ENCODE measurements around the gene NR2C1. TPM values are rescaled to one million over a fixed set of nuclear protein-coding genes. Genes with fewer than 3 reads are reported as not detected.

The NR2C1 gene
- polyA plus RNA-seq, 2 donors: 10.1 to 28.7 TPM

- Histone ChIP-seq H3K27ac (ENCODE audit: low read depth in 2 of 2, low read length in 1 of 2) (no peak overlapping the region), H3K27me3 (ENCODE audit: control insufficient read depth in 1 of 2, insufficient read depth in 2 of 2, low read length in 2 of 2) (no peaks in the 10 kb centered on the region), H3K4me3 (ENCODE audit: low read depth in 1 of 2, low read length in 2 of 2) (no peak overlapping the region), H3K4me1 (ENCODE audit: control insufficient read depth in 2 of 2, insufficient read depth in 2 of 2, low read length in 1 of 2) (no peaks in the 10 kb centered on the region), H3K9me3 (ENCODE audit: control insufficient read depth in 2 of 2, insufficient read depth in 1 of 2, low read depth in 1 of 2, low read length in 1 of 2) (no peaks in the 10 kb centered on the region), H3K36me3 (ENCODE audit: control insufficient read depth in 2 of 2, insufficient read depth in 2 of 2, low read length in 1 of 2) (peaks cover 0 to 4% of the 10 kb centered on the region in 2 donors)
- WGBS, 2 donors: 91 to 92% methylated on average over 7 of the region's 7 CpGs
Measured at GRCh38 chr12:95066091-95066855, 7.1 kb downstream of the NR2C1 start.

GRCh38 chr12:95060951-95061350 lies 12.5 kb downstream of the NR2C1 start:
- 94 to 96% methylated on average over 1 of the region's 1 CpG for WGBS, 2 donors
- Histone ChIP-seq H3K4me3 (ENCODE audit: low read depth in 1 of 2, low read length in 2 of 2) (no peak overlapping the region), H3K27ac (ENCODE audit: low read depth in 2 of 2, low read length in 1 of 2) (no peak overlapping the region), H3K9me3 (ENCODE audit: control insufficient read depth in 2 of 2, insufficient read depth in 1 of 2, low read depth in 1 of 2, low read length in 1 of 2) (no peaks in the 10 kb centered on the region), H3K4me1 (ENCODE audit: control insufficient read depth in 2 of 2, insufficient read depth in 2 of 2, low read length in 1 of 2) (no peaks in the 10 kb centered on the region), H3K27me3 (ENCODE audit: control insufficient read depth in 1 of 2, insufficient read depth in 2 of 2, low read length in 2 of 2) (no peaks in the 10 kb centered on the region), H3K36me3 (ENCODE audit: control insufficient read depth in 2 of 2, insufficient read depth in 2 of 2, low read length in 1 of 2) (peaks cover 1 to 4% of the 10 kb centered on the region in 2 donors)

- H3K36me3 ChIP-seq (ENCODE audit: control insufficient read depth in 2 of 2, insufficient read depth in 2 of 2, low read length in 1 of 2): peaks cover 3 to 4% of the 10 kb centered on the region in 2 donors
- no peaks in the 10 kb centered on the region for H3K4me1 ChIP-seq (ENCODE audit: control insufficient read depth in 2 of 2, insufficient read depth in 2 of 2, low read length in 1 of 2)
- no peaks in the 10 kb centered on the region for H3K9me3 ChIP-seq (ENCODE audit: control insufficient read depth in 2 of 2, insufficient read depth in 1 of 2, low read depth in 1 of 2, low read length in 1 of 2)
- 91 to 94% methylated on average over 4 of the region's 4 CpGs for WGBS, 2 donors
- no peaks in the 10 kb centered on the region for H3K27me3 ChIP-seq (ENCODE audit: control insufficient read depth in 1 of 2, insufficient read depth in 2 of 2, low read length in 2 of 2)
- H3K4me3 ChIP-seq (ENCODE audit: low read depth in 1 of 2, low read length in 2 of 2): no peak overlapping the region
- no peak overlapping the region for H3K27ac ChIP-seq (ENCODE audit: low read depth in 2 of 2, low read length in 1 of 2)
Measured at GRCh38 chr12:95059984-95060383, 13.4 kb downstream of the NR2C1 start.

GRCh38 chr12:95057424-95057823 lies 16.0 kb downstream of the NR2C1 start:
- Histone ChIP-seq H3K4me3 (ENCODE audit: low read depth in 1 of 2, low read length in 2 of 2) (no peak overlapping the region), H3K9me3 (ENCODE audit: control insufficient read depth in 2 of 2, insufficient read depth in 1 of 2, low read depth in 1 of 2, low read length in 1 of 2) (no peaks in the 10 kb centered on the region), H3K4me1 (ENCODE audit: control insufficient read depth in 2 of 2, insufficient read depth in 2 of 2, low read length in 1 of 2) (no peaks in the 10 kb centered on the region), H3K27ac (ENCODE audit: low read depth in 2 of 2, low read length in 1 of 2) (no peak overlapping the region), H3K27me3 (ENCODE audit: control insufficient read depth in 1 of 2, insufficient read depth in 2 of 2, low read length in 2 of 2) (no peaks in the 10 kb centered on the region), H3K36me3 (ENCODE audit: control insufficient read depth in 2 of 2, insufficient read depth in 2 of 2, low read length in 1 of 2) (peaks cover 3 to 4% of the 10 kb centered on the region in 2 donors)
- 98 to 100% methylated on average over 3 of the region's 3 CpGs for WGBS, 2 donors

- Histone ChIP-seq H3K27me3 (ENCODE audit: control insufficient read depth in 1 of 2, insufficient read depth in 2 of 2, low read length in 2 of 2) (no peaks in the 10 kb centered on the region), H3K36me3 (ENCODE audit: control insufficient read depth in 2 of 2, insufficient read depth in 2 of 2, low read length in 1 of 2) (peaks cover 3 to 4% of the 10 kb centered on the region in 2 donors), H3K27ac (ENCODE audit: low read depth in 2 of 2, low read length in 1 of 2) (no peak overlapping the region), H3K9me3 (ENCODE audit: control insufficient read depth in 2 of 2, insufficient read depth in 1 of 2, low read depth in 1 of 2, low read length in 1 of 2) (no peaks in the 10 kb centered on the region), H3K4me3 (ENCODE audit: low read depth in 1 of 2, low read length in 2 of 2) (no peak overlapping the region), H3K4me1 (ENCODE audit: control insufficient read depth in 2 of 2, insufficient read depth in 2 of 2, low read length in 1 of 2) (no peaks in the 10 kb centered on the region)
- WGBS, 2 donors: 63 to 75% methylated on average over 2 of the region's 2 CpGs
Measured at GRCh38 chr12:95055057-95055456, 18.4 kb downstream of the NR2C1 start.

- H3K4me3 ChIP-seq (ENCODE audit: low read depth in 1 of 2, low read length in 2 of 2): no peak overlapping the region
- H3K27ac ChIP-seq (ENCODE audit: low read depth in 2 of 2, low read length in 1 of 2): no peak overlapping the region
- H3K27me3 ChIP-seq (ENCODE audit: control insufficient read depth in 1 of 2, insufficient read depth in 2 of 2, low read length in 2 of 2): no peaks in the 10 kb centered on the region
- no peaks in the 10 kb centered on the region for H3K9me3 ChIP-seq (ENCODE audit: control insufficient read depth in 2 of 2, insufficient read depth in 1 of 2, low read depth in 1 of 2, low read length in 1 of 2)
- WGBS, 2 donors: 62 to 71% methylated on average over 2 of the region's 2 CpGs
- no peaks in the 10 kb centered on the region for H3K4me1 ChIP-seq (ENCODE audit: control insufficient read depth in 2 of 2, insufficient read depth in 2 of 2, low read length in 1 of 2)
- H3K36me3 ChIP-seq (ENCODE audit: control insufficient read depth in 2 of 2, insufficient read depth in 2 of 2, low read length in 1 of 2): peaks cover 4 to 6% of the 10 kb centered on the region in 2 donors
Measured at GRCh38 chr12:95054206-95054605, 19.2 kb downstream of the NR2C1 start.

GRCh38 chr12:95051241-95051640 lies 22.2 kb downstream of the NR2C1 start:
- H3K4me3 ChIP-seq (ENCODE audit: low read depth in 1 of 2, low read length in 2 of 2): no peak overlapping the region
- H3K36me3 ChIP-seq (ENCODE audit: control insufficient read depth in 2 of 2, insufficient read depth in 2 of 2, low read length in 1 of 2): peaks cover 4 to 6% of the 10 kb centered on the region in 2 donors
- no peaks in the 10 kb centered on the region for H3K4me1 ChIP-seq (ENCODE audit: control insufficient read depth in 2 of 2, insufficient read depth in 2 of 2, low read length in 1 of 2)
- WGBS, 2 donors: 89 to 91% methylated on average over 4 of the region's 4 CpGs
- H3K27ac ChIP-seq (ENCODE audit: low read depth in 2 of 2, low read length in 1 of 2): no peak overlapping the region
- no peaks in the 10 kb centered on the region for H3K9me3 ChIP-seq (ENCODE audit: control insufficient read depth in 2 of 2, insufficient read depth in 1 of 2, low read depth in 1 of 2, low read length in 1 of 2)
- H3K27me3 ChIP-seq (ENCODE audit: control insufficient read depth in 1 of 2, insufficient read depth in 2 of 2, low read length in 2 of 2): no peaks in the 10 kb centered on the region

- H3K9me3 ChIP-seq (ENCODE audit: control insufficient read depth in 2 of 2, insufficient read depth in 1 of 2, low read depth in 1 of 2, low read length in 1 of 2): no peaks in the 10 kb centered on the region
- no peak overlapping the region for H3K27ac ChIP-seq (ENCODE audit: low read depth in 2 of 2, low read length in 1 of 2)
- H3K36me3 ChIP-seq (ENCODE audit: control insufficient read depth in 2 of 2, insufficient read depth in 2 of 2, low read length in 1 of 2): no peaks in the 10 kb centered on the region
- no peaks in the 10 kb centered on the region for H3K4me1 ChIP-seq (ENCODE audit: control insufficient read depth in 2 of 2, insufficient read depth in 2 of 2, low read length in 1 of 2)
- H3K4me3 ChIP-seq (ENCODE audit: low read depth in 1 of 2, low read length in 2 of 2): no peak overlapping the region
- H3K27me3 ChIP-seq (ENCODE audit: control insufficient read depth in 1 of 2, insufficient read depth in 2 of 2, low read length in 2 of 2): no peaks in the 10 kb centered on the region
- WGBS, 2 donors: 83 to 84% methylated on average over 2 of the region's 2 CpGs
Measured at GRCh38 chr12:95037906-95038305, 35.5 kb downstream of the NR2C1 start.

GRCh38 chr12:95034750-95035149 lies 38.7 kb downstream of the NR2C1 start:
- no peaks in the 10 kb centered on the region for H3K9me3 ChIP-seq (ENCODE audit: control insufficient read depth in 2 of 2, insufficient read depth in 1 of 2, low read depth in 1 of 2, low read length in 1 of 2)
- H3K27me3 ChIP-seq (ENCODE audit: control insufficient read depth in 1 of 2, insufficient read depth in 2 of 2, low read length in 2 of 2): no peaks in the 10 kb centered on the region
- 88 to 91% methylated on average over 1 of the region's 1 CpG for WGBS, 2 donors
- H3K4me3 ChIP-seq (ENCODE audit: low read depth in 1 of 2, low read length in 2 of 2): no peak overlapping the region
- H3K27ac ChIP-seq (ENCODE audit: low read depth in 2 of 2, low read length in 1 of 2): no peak overlapping the region
- peaks cover 0 to 5% of the 10 kb centered on the region in 2 donors for H3K36me3 ChIP-seq (ENCODE audit: control insufficient read depth in 2 of 2, insufficient read depth in 2 of 2, low read length in 1 of 2)
- H3K4me1 ChIP-seq (ENCODE audit: control insufficient read depth in 2 of 2, insufficient read depth in 2 of 2, low read length in 1 of 2): no peaks in the 10 kb centered on the region

- Histone ChIP-seq H3K9me3 (ENCODE audit: control insufficient read depth in 2 of 2, insufficient read depth in 1 of 2, low read depth in 1 of 2, low read length in 1 of 2) (no peaks in the 10 kb centered on the region), H3K4me3 (ENCODE audit: low read depth in 1 of 2, low read length in 2 of 2) (no peak overlapping the region), H3K36me3 (ENCODE audit: control insufficient read depth in 2 of 2, insufficient read depth in 2 of 2, low read length in 1 of 2) (no peaks in the 10 kb centered on the region), H3K27ac (ENCODE audit: low read depth in 2 of 2, low read length in 1 of 2) (no peak overlapping the region), H3K4me1 (ENCODE audit: control insufficient read depth in 2 of 2, insufficient read depth in 2 of 2, low read length in 1 of 2) (no peaks in the 10 kb centered on the region), H3K27me3 (ENCODE audit: control insufficient read depth in 1 of 2, insufficient read depth in 2 of 2, low read length in 2 of 2) (no peaks in the 10 kb centered on the region)
- whole genome bisulfite sequencing, 2 donors: 87 to 96% methylated on average over 2 of the region's 2 CpGs
Measured at GRCh38 chr12:95022477-95022876, 50.9 kb downstream of the NR2C1 start.

All from esophagus (tissue), 2 donors.